CD4-positive, alpha-beta T cell treated with Interleukin-6 at 100 ng/mL for 8 hours (primary cell): ENCODE measurements around the gene PFKFB4.
"Not testable (repeated sequence)": the region's sequence is repeated elsewhere in the genome, so short reads cannot be mapped to it uniquely, and the experiment has no call there.

Source experiments
- DNase-seq: peaks from one replicate; pipeline ENCODE4 v3.0.0-alpha.2; 2020; ENCODE audit warnings: mixed read lengths, low spot score

PFKFB4 gene

GRCh38 chr3:48558493-48559134, 2.0 kb upstream of the PFKFB4 start:
- no peak for DNase-seq

- DNase-seq: no peak
Observed at GRCh38 chr3:48555949-48556795, 431 bp downstream of the PFKFB4 start.

GRCh38 chr3:48555231-48555948, 1.2 kb downstream of the PFKFB4 start:
- no peak for DNase-seq

- DNase-seq: no peak
Observed at GRCh38 chr3:48553886-48554845, 2.4 kb downstream of the PFKFB4 start.

- DNase-seq: no peak
Observed at GRCh38 chr3:48553361-48553760, 3.2 kb downstream of the PFKFB4 start.

GRCh38 chr3:48552111-48552951, 4.3 kb downstream of the PFKFB4 start:
- DNase-seq: no peak

GRCh38 chr3:48551651-48552050, 5.0 kb downstream of the PFKFB4 start:
- DNase-seq: not testable (repeated sequence)

GRCh38 chr3:48548729-48549705, 7.6 kb downstream of the PFKFB4 start:
- peak; percentile 84 for DNase-seq

- no peak for DNase-seq
Observed at GRCh38 chr3:48548126-48548525, 8.5 kb downstream of the PFKFB4 start.

GRCh38 chr3:48546203-48546829, 10.3 kb downstream of the PFKFB4 start:
- peak; percentile 14 for DNase-seq

GRCh38 chr3:48544141-48544540, 12.5 kb downstream of the PFKFB4 start:
- DNase-seq: no peak

GRCh38 chr3:48543271-48543866, 13.2 kb downstream of the PFKFB4 start:
- DNase-seq: no peak

GRCh38 chr3:48538451-48538850, 18.2 kb downstream of the PFKFB4 start:
- no peak for DNase-seq

GRCh38 chr3:48536785-48537184, 19.8 kb downstream of the PFKFB4 start:
- DNase-seq: no peak

- DNase-seq: no peak
Observed at GRCh38 chr3:48536116-48536515, 20.5 kb downstream of the PFKFB4 start.

- no peak for DNase-seq
Observed at GRCh38 chr3:48535578-48535977, 21.0 kb downstream of the PFKFB4 start.

- no peak for DNase-seq
Observed at GRCh38 chr3:48532977-48533337, 23.6 kb downstream of the PFKFB4 start.

GRCh38 chr3:48532271-48532976, 24.2 kb downstream of the PFKFB4 start:
- DNase-seq: no peak
